Measurements from ENCODE around the gene PIM1.

Gene PIM1

GRCh38 chr6:37222992-37223391 lies 53.0 kb downstream of the PIM1 start:
- peak overlapping the region; percentile 61 for H3K4me3 ChIP-seq (ENCODE audit: control insufficient read depth, low read depth, low read length)
- DNase-seq (ENCODE audit: low read depth) = no peak
- TF ChIP-seq CTCF (conservative IDR thresholded peaks at IDR 0.05; ENCODE audit: control insufficient read depth, insufficient read depth, low read depth, low read length) = no peak

Measured in fibroblast of mammary gland (primary cell).